GM12878 (cell line): Measurements from ENCODE around the gene KRTAP5-7. TPM values are rescaled to one million over a fixed set of nuclear protein-coding genes. Genes with fewer than 3 reads are reported as not detected.

Experiments
- ATAC-seq: fragments of 200-7000 bp; cut with Tn5 transposase; 3 replicates; pipeline ENCODE4 v1.9.1; 2020; ENCODE audit warnings: mild to moderate bottlenecking, moderate library complexity
- BruUV-seq: library from RNA; stranded (reverse); fragments of 400-500 nt; replicated peaks from 2 replicates; lab custom pipeline; 2021; lab: Mats Ljungman, UMichigan
- CTCF ChIA-PET: fragments of 300-600 bp; sonication (Branson Sonifier 250); formaldehyde crosslinking; extraction: SDS; loops from one replicate; lab custom pipeline; 2021; ENCODE audit warnings: inconsistent platforms; lab: Yijun Ruan, JAX
- POLR2A ChIA-PET: fragments of 350-600 bp; formaldehyde crosslinking; extraction: SDS; loops from one replicate; lab custom pipeline; 2021; ENCODE audit warnings: inconsistent platforms; lab: Charles Lee
- RAD21 ChIA-PET: fragments of 300-600 bp; sonication (Branson Sonifier 250); formaldehyde crosslinking; loops from one replicate; lab custom pipeline; 2023; ENCODE audit warnings: antibody characterized with exemption; ENCODE audit not compliant: unreplicated experiment; lab: Charles Lee
- SMC1A ChIA-PET: fragments of 300-600 bp; sonication (Branson Sonifier 250); formaldehyde crosslinking; loops from one replicate; lab custom pipeline; 2023; ENCODE audit not compliant: unreplicated experiment, uncharacterized antibody; lab: Charles Lee
- DNase-seq: peaks from one replicate; pipeline ENCODE4 v3.0.0-alpha.2; 2011; ENCODE audit warnings: low read depth, low spot score
- FAIRE-seq: peaks from 3 replicates; lab custom pipeline; 2011; peaks lifted over from hg19 to GRCh38; lab: Jason Lieb, UNC
- H2AFZ ChIP-seq: 2 replicates; pipeline ENCODE4 v1.6.0; 2011; ENCODE audit warnings: low read depth, low read length, control low read depth; ENCODE audit not compliant: control insufficient read depth
- H3K27ac ChIP-seq: 2 replicates; pipeline ENCODE4 v1.5.1; 2011; ENCODE audit warnings: control low read depth; ENCODE audit not compliant: control insufficient read depth, insufficient read depth
- H3K27me3 ChIP-seq, 2 experiments: replicated peaks in 1 of 2; 2 replicates each; pipeline versions ENCODE4 v1.6.0 to v1.6.1; 2011; ENCODE audit warnings: low read length in 1 of 2; ENCODE audit not compliant: control insufficient read depth in 2 of 2, insufficient read depth in 2 of 2
- H3K36me3 ChIP-seq, 2 experiments: 2 replicates each; pipeline ENCODE4 v1.5.1; 2011; ENCODE audit warnings: low read length in 1 of 2; ENCODE audit not compliant: control insufficient read depth in 2 of 2, insufficient read depth in 2 of 2
- H3K4me1 ChIP-seq: 2 replicates; pipeline ENCODE4 v1.6.1; 2011; ENCODE audit warnings: mild to moderate bottlenecking, low read length, moderate library complexity, mixed read lengths; ENCODE audit not compliant: control insufficient read depth, insufficient read depth
- H3K4me2 ChIP-seq: 2 replicates; pipeline ENCODE4 v1.6.0; 2011; ENCODE audit warnings: control low read depth; ENCODE audit not compliant: control insufficient read depth, insufficient read depth
- H3K4me3 ChIP-seq: fragments of 200-600 bp; sonication (generic); 2 replicates; pipeline ENCODE4 v1.5.1; 2016
- H3K79me2 ChIP-seq: 2 replicates; pipeline ENCODE4 v1.6.0; 2011; ENCODE audit warnings: low read length; ENCODE audit not compliant: control insufficient read depth, insufficient read depth
- H3K9ac ChIP-seq: 2 replicates; pipeline ENCODE4 v1.8.0; 2011; ENCODE audit warnings: low read length, control low read depth, mixed read lengths; ENCODE audit not compliant: control insufficient read depth, insufficient read depth
- H3K9me3 ChIP-seq: replicated peaks from 3 replicates; pipeline ENCODE4 v1.5.1; 2011; ENCODE audit warnings: mild to moderate bottlenecking, low read length; ENCODE audit not compliant: control insufficient read depth, insufficient read depth
- H4K20me1 ChIP-seq: 2 replicates; pipeline ENCODE4 v1.6.0; 2011; ENCODE audit not compliant: control insufficient read depth, insufficient read depth
- ASH2L ChIP-seq: fragments of 300-600, 200-600 bp; sonication (generic); IDR thresholded peaks from 2 replicates; pipeline ENCODE4 v1.6.1; 2017; ENCODE audit warnings: low read depth, mild to moderate bottlenecking, borderline replicate concordance
- ATF7 ChIP-seq: fragments of 450-650 bp; IDR thresholded peaks from 2 replicates; pipeline ENCODE4 v1.6.1; 2016; ENCODE audit warnings: low read depth, mild to moderate bottlenecking
- BHLHE40 ChIP-seq, 2 experiments: fragments of 450-650 bp in 1 of 2; IDR thresholded peaks; 2 replicates each; pipeline ENCODE4 v1.6.1; 2011 to 2017; ENCODE audit warnings: low read depth in 2 of 2, borderline replicate concordance in 1 of 2, improper control_type of control experiment in 1 of 2, low read length in 1 of 2, mild to moderate bottlenecking in 1 of 2
- CHD1 ChIP-seq: IDR thresholded peaks from 2 replicates; pipeline ENCODE4 v1.6.1; 2012; ENCODE audit warnings: low read depth, low read length, improper control_type of control experiment
- CHD4 ChIP-seq: fragments of 200-600 bp; sonication (generic); IDR thresholded peaks from 2 replicates; pipeline ENCODE4 v1.6.1; 2016; ENCODE audit warnings: mild to moderate bottlenecking
- DPF2 ChIP-seq: fragments of 450-650 bp; IDR thresholded peaks from 2 replicates; pipeline ENCODE4 v1.6.1; 2017; ENCODE audit warnings: mild to moderate bottlenecking
- ETV6 ChIP-seq, 2 experiments: fragments of 450-650 bp in 1 of 2; IDR thresholded peaks in 1 of 2; conservative IDR thresholded peaks in 1 of 2; 2 replicates each; pipeline ENCODE4 v1.6.1; 2014; ENCODE audit warnings: antibody characterized with exemption in 1 of 2, borderline replicate concordance in 1 of 2, low read depth in 1 of 2, mild to moderate bottlenecking in 1 of 2, moderate library complexity in 1 of 2
- FOXK2 ChIP-seq: fragments of 450-650 bp; IDR thresholded peaks from 2 replicates; pipeline ENCODE4 v1.6.1; 2017; ENCODE audit warnings: mild to moderate bottlenecking, moderate library complexity
- IKZF1 ChIP-seq: fragments of 450-650 bp; conservative IDR thresholded peaks from 2 replicates; pipeline ENCODE4 v1.6.1; 2017; ENCODE audit warnings: antibody characterized with exemption, mild to moderate bottlenecking
- MEF2A ChIP-seq: IDR thresholded peaks from 2 replicates; pipeline ENCODE4 v1.6.1; 2011; ENCODE audit warnings: low read depth, mild to moderate bottlenecking, low read length, moderate library complexity; ENCODE audit not compliant: insufficient read depth
- MYC ChIP-seq: IDR thresholded peaks from 2 replicates; pipeline ENCODE4 v1.6.1; 2011; ENCODE audit warnings: mild to moderate bottlenecking, low read length, moderate library complexity, inconsistent platforms; ENCODE audit not compliant: insufficient read depth, insufficient replicate concordance, insufficient read length, severe bottlenecking
- PML ChIP-seq: IDR thresholded peaks from 2 replicates; pipeline ENCODE4 v1.6.1; 2012; ENCODE audit warnings: low read length, inconsistent platforms
- ZNF207 ChIP-seq: fragments of 450-650 bp; IDR thresholded peaks from 2 replicates; pipeline ENCODE4 v1.6.1; 2014; ENCODE audit warnings: antibody characterized with exemption, mild to moderate bottlenecking, borderline replicate concordance
- ZNF24 ChIP-seq: fragments of 450-650 bp; IDR thresholded peaks from 2 replicates; pipeline ENCODE4 v1.6.1; 2017; ENCODE audit warnings: antibody characterized with exemption, mild to moderate bottlenecking
- ZZZ3 ChIP-seq: IDR thresholded peaks from 2 replicates; pipeline ENCODE4 v1.6.1; 2011; ENCODE audit warnings: low read depth; ENCODE audit not compliant: control insufficient read depth, insufficient read length
- WGBS: methylation state at CpG from one replicate; pipeline ENCODE4 v1.1.6; 2016; ENCODE audit warnings: low lambda C conversion rate; ENCODE audit not compliant: insufficient replicate concordance, insufficient coverage; ENCODE audit errors: missing lambda C conversion rate; 5-methylcytosine and 5-hydroxymethylcytosine counted together
- in situ Hi-C: fragments of 300-500 bp; cut with MboI; formaldehyde crosslinking; loops from 9 replicates; pipeline ENCODE4 v1.14.3; 2018; ENCODE audit warnings: mixed read lengths
- intact Hi-C: fragments of 100-400 bp; cut with micrococcal nuclease; formaldehyde crosslinking; loops from one replicate; pipeline ENCODE4 v1.14.2; 2022; ENCODE audit not compliant: unreplicated experiment
- polyA plus RNA-seq, 11 experiments: library from polyadenylated mRNA; depleted of rRNA in 4 of 11; unstranded in 6 of 11; stranded (reverse) in 5 of 11; fragments of >200 nt; fragmentation: Nextera tagmentation in 4 of 11; fragmentation: Illumina TruSeq in 1 of 11; extraction: Ambion mirVana in 4 of 11; extraction: Trizol in 1 of 11; gene quantifications; 1 replicate in 1 of 11; 2 replicates in 10 of 11; pipeline versions ENCODE4 v1.2.1 to v1.2.3, GENCODE V29; 2011 to 2016; ENCODE audit warnings: inconsistent platforms in 2 of 11, missing spikeins in 2 of 11, low read depth in 1 of 11
- total RNA-seq, 4 experiments: library from RNA; depleted of rRNA in 3 of 4; stranded (reverse); fragments of >200 nt in 3 of 4; fragmentation: Illumina TruSeq in 1 of 4; extraction: Trizol in 1 of 4; gene quantifications; 2 replicates each; pipeline versions ENCODE4 v1.2.1 to v1.2.3, GENCODE V29; 2013 to 2021
- TF ChIP-seq, protein P1 (sequence below): IDR thresholded peaks from 2 replicates; pipeline ENCODE4 v1.6.1; 2012; ENCODE audit warnings: mild to moderate bottlenecking, low read depth, low read length
- TF ChIP-seq, protein P2 (sequence below): IDR thresholded peaks from 2 replicates; pipeline ENCODE4 v1.6.1; 2012; ENCODE audit warnings: low read depth, low read length, improper control_type of control experiment

The KRTAP5-7 gene
- total and polyA plus RNA-seq, 10 of the 15 experiments (the other 5 are each of a cell fraction or from before 2014, with no cell fraction given), result 0.07 to 0.23 (median 0.19) TPM; not detected in 6

DNA sequence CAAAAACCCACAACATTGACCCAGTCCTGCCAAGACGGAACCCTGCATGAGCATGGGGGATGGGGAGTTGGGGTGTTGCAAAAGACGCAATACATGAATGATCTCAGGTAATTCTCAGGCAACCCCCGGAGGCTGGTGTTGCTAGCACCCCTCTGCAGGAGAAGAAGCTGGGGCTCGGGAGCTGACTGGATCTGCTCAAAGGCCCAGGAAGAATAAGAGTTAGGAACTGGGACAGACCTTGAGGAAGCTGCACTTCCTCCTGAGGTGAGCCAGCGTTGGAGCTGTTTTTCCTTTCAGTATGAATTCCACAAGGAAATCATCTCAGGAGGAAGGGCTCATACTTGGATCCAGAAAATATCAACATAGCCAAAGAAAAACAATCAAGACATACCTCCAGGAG lies 21.1 kb downstream of the KRTAP5-7 start, which contains the start of gene KRTAP5-9:
KRTAP5-9 (plus strand) TSS at position 301 of the 400 bp plus-strand sequence. CDS start 238 bp downstream, outside the sequence.
- Histone ChIP-seq H3K27ac (no peak within 1 kb of the TSS), H3K79me2 (no peaks in the 10 kb centered on the region), H3K27me3 (no peaks in the 10 kb centered on the region), H3K4me2 (no peak within 1 kb of the TSS), H3K4me1 (peaks cover 24% of the 10 kb centered on the region), H2AFZ (no peak within 1 kb of the TSS), H3K9ac (no peak within 1 kb of the TSS), H4K20me1 (no peaks in the 10 kb centered on the region), H3K9me3 (peaks cover 15% of the 10 kb centered on the region), H3K4me3 (no peak within 1 kb of the TSS), H3K36me3 (no peaks in the 10 kb centered on the region)
- 10% methylated on average over 5 of the region's 5 CpGs for WGBS
- CTCF ChIA-PET, result interaction anchor here (1.6 kb wide), 1 partner anchor 18 kb away, joined by 3 read pairs; no protein-coding TSS in a partner anchor
- ATAC-seq (no peak), FAIRE-seq (no peak), DNase-seq (no peak)
- POLR2A ChIA-PET, result no interaction called here
- in situ Hi-C loops (no loop called here), intact Hi-C loops (no loop called here)
- BruUV-seq, result no TSS peak
- TF ChIP-seq CHD1, result no peak
- no peak for TF ChIP-seq DPF2
- no peak for TF ChIP-seq ZNF24
- no peak for TF ChIP-seq ETV6 (conservative IDR thresholded peaks at IDR 0.05 in 1 of 2, IDR thresholded peaks at IDR 0.05 in 1 of 2; ENCODE audit: borderline replicate concordance in 1 of 2, low read depth in 1 of 2)
- TF ChIP-seq, protein P1, sequence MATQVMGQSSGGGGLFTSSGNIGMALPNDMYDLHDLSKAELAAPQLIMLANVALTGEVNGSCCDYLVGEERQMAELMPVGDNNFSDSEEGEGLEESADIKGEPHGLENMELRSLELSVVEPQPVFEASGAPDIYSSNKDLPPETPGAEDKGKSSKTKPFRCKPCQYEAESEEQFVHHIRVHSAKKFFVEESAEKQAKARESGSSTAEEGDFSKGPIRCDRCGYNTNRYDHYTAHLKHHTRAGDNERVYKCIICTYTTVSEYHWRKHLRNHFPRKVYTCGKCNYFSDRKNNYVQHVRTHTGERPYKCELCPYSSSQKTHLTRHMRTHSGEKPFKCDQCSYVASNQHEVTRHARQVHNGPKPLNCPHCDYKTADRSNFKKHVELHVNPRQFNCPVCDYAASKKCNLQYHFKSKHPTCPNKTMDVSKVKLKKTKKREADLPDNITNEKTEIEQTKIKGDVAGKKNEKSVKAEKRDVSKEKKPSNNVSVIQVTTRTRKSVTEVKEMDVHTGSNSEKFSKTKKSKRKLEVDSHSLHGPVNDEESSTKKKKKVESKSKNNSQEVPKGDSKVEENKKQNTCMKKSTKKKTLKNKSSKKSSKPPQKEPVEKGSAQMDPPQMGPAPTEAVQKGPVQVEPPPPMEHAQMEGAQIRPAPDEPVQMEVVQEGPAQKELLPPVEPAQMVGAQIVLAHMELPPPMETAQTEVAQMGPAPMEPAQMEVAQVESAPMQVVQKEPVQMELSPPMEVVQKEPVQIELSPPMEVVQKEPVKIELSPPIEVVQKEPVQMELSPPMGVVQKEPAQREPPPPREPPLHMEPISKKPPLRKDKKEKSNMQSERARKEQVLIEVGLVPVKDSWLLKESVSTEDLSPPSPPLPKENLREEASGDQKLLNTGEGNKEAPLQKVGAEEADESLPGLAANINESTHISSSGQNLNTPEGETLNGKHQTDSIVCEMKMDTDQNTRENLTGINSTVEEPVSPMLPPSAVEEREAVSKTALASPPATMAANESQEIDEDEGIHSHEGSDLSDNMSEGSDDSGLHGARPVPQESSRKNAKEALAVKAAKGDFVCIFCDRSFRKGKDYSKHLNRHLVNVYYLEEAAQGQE, result no peak
- TF ChIP-seq ATF7, result no peak
- TF ChIP-seq FOXK2, result no peak
- TF ChIP-seq ZZZ3, result no peak
- no peak for TF ChIP-seq CHD4
- TF ChIP-seq, protein P2, sequence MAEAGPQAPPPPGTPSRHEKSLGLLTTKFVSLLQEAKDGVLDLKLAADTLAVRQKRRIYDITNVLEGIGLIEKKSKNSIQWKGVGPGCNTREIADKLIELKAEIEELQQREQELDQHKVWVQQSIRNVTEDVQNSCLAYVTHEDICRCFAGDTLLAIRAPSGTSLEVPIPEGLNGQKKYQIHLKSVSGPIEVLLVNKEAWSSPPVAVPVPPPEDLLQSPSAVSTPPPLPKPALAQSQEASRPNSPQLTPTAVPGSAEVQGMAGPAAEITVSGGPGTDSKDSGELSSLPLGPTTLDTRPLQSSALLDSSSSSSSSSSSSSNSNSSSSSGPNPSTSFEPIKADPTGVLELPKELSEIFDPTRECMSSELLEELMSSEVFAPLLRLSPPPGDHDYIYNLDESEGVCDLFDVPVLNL, result no peak
- no peak for TF ChIP-seq ZNF207
- no peak for TF ChIP-seq IKZF1
- TF ChIP-seq BHLHE40 (IDR thresholded peaks at IDR 0.05; ENCODE audit: borderline replicate concordance in 1 of 2, low read depth in 2 of 2, low read length in 1 of 2), result no peak
- no peak for TF ChIP-seq MYC
- TF ChIP-seq PML, result no peak
- no peak for TF ChIP-seq ASH2L
- TF ChIP-seq MEF2A, result no peak
- SMC1A ChIA-PET, result no interaction called here
- RAD21 ChIA-PET, result no interaction called here
